MM.1S (cell line): ENCODE results near the gene XRCC5.

Experiments
- EZH2 ChIP-seq: fragments of 300-600 bp; sonication (generic); optimal IDR thresholded peaks from 2 replicates; pipeline ENCODE3; 2017; ENCODE audit warnings: low read depth, mild to moderate bottlenecking, antibody characterized with exemption, low read length, mixed read lengths
- TF ChIP-seq, protein P1 (sequence below): fragments of 300-600 bp; sonication (generic); IDR thresholded peaks from 2 replicates; pipeline ENCODE4 v1.5.1; 2016; ENCODE audit warnings: antibody characterized with exemption, low read length, mixed read lengths

DNA sequence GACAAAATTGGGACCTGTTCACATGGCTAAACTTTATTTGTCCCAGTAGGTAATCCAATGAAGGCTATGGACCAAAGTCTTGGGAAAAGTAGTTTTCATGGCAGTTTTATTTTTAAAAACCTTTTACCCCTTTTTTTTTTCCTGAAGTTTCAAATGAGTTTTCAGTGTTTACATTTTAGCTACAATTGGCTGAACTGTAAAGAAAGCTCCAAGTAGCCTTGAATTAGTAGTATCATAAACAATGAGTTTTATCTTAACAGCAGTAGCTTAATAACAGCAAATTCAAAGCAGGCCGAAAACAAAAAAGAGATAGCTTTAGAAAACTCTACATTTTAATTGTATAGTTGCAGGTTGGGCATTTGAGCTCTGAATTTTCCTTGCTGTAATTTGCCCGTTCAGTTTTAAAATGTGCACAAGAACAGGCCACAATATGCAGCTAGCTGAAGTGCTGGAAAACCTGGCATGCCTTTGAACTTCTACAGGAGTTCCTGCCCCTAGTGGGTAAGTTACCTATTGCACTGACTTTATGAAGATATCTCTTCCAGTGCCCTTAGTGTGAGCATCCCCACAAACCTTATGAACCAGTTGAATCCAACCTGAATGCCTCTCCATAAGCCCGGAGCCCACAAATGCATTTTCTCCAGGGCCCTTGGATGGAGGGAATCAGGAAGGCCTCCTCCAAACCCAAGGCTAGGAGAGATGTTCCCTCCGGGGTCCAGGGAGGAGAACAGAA lies 106.7 kb downstream of the XRCC5 start:
- TF ChIP-seq, protein P1, sequence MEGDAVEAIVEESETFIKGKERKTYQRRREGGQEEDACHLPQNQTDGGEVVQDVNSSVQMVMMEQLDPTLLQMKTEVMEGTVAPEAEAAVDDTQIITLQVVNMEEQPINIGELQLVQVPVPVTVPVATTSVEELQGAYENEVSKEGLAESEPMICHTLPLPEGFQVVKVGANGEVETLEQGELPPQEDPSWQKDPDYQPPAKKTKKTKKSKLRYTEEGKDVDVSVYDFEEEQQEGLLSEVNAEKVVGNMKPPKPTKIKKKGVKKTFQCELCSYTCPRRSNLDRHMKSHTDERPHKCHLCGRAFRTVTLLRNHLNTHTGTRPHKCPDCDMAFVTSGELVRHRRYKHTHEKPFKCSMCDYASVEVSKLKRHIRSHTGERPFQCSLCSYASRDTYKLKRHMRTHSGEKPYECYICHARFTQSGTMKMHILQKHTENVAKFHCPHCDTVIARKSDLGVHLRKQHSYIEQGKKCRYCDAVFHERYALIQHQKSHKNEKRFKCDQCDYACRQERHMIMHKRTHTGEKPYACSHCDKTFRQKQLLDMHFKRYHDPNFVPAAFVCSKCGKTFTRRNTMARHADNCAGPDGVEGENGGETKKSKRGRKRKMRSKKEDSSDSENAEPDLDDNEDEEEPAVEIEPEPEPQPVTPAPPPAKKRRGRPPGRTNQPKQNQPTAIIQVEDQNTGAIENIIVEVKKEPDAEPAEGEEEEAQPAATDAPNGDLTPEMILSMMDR, result peak; percentile 69
- TF ChIP-seq EZH2, result no peak
